ENCODE data around the gene NACC2. TPM values are rescaled to one million over a fixed set of nuclear protein-coding genes. Genes with fewer than 3 reads are reported as not detected.
A peak's percentile ranks its signal among the peaks of the same experiment; 100 is the strongest.
"Not testable (repeated sequence)": the region's sequence is repeated elsewhere in the genome, so short reads cannot be mapped to it uniquely, and the experiment has no call there.

The NACC2 gene
- total and polyA plus RNA-seq, 4 donors, result 22.9 to 53.4 (median 32.1) TPM

GRCh38 chr9:135973277-135974219 lies 121.5 kb downstream of the NACC2 start:
- 67% methylated on average over 18 of the region's 23 CpGs for WGBS (ENCODE audit: insufficient coverage)
- no peaks in the 10 kb centered on the region for H3K36me3 ChIP-seq (ENCODE audit: control insufficient read depth, insufficient read depth, low read length)
- peaks cover 30% of the 10 kb centered on the region for H3K4me1 ChIP-seq (ENCODE audit: control insufficient read depth, insufficient read depth, low read length)
- no peak overlapping the region for H3K27ac ChIP-seq (ENCODE audit: low read depth, low read length)
- H3K27me3 ChIP-seq (ENCODE audit: control insufficient read depth, insufficient read depth, low read length), result no peaks in the 10 kb centered on the region
- no peak for DNase-seq (ENCODE audit: low read depth in 4 of 6, low spot score in 6 of 6)
- H3K9me3 ChIP-seq (ENCODE audit: control insufficient read depth, insufficient read depth, low read length), result no peaks in the 10 kb centered on the region
- no peak overlapping the region for H3K4me3 ChIP-seq (ENCODE audit: low read depth, low read length)

GRCh38 chr9:135971892-135972291 lies 123.2 kb downstream of the NACC2 start:
- 34% methylated on average over 10 of the region's 13 CpGs for WGBS (ENCODE audit: insufficient coverage)
- Histone ChIP-seq H3K27ac (ENCODE audit: low read depth, low read length) (no peak overlapping the region), H3K27me3 (ENCODE audit: control insufficient read depth, insufficient read depth, low read length) (no peaks in the 10 kb centered on the region), H3K9me3 (ENCODE audit: control insufficient read depth, insufficient read depth, low read length) (no peaks in the 10 kb centered on the region), H3K4me1 (ENCODE audit: control insufficient read depth, insufficient read depth, low read length) (peaks cover 35% of the 10 kb centered on the region), H3K4me3 (ENCODE audit: low read depth, low read length) (no peak overlapping the region), H3K36me3 (ENCODE audit: control insufficient read depth, insufficient read depth, low read length) (no peaks in the 10 kb centered on the region)
- DNase-seq (ENCODE audit: low read depth in 4 of 6, low spot score in 6 of 6), result no peak

GRCh38 chr9:135971111-135971766 lies 123.8 kb downstream of the NACC2 start:
- 44% methylated on average over 15 of the region's 18 CpGs for WGBS (ENCODE audit: insufficient coverage)
- Histone ChIP-seq H3K4me1 (ENCODE audit: control insufficient read depth, insufficient read depth, low read length) (peaks cover 31% of the 10 kb centered on the region), H3K27ac (ENCODE audit: low read depth, low read length) (no peak overlapping the region), H3K4me3 (ENCODE audit: low read depth, low read length) (no peak overlapping the region), H3K36me3 (ENCODE audit: control insufficient read depth, insufficient read depth, low read length) (no peaks in the 10 kb centered on the region), H3K9me3 (ENCODE audit: control insufficient read depth, insufficient read depth, low read length) (no peaks in the 10 kb centered on the region), H3K27me3 (ENCODE audit: control insufficient read depth, insufficient read depth, low read length) (no peaks in the 10 kb centered on the region)
- peak in 1 of 6 donors; percentile 29 for DNase-seq (ENCODE audit: low read depth in 4 of 6, low spot score in 6 of 6)

- Histone ChIP-seq H3K4me3 (ENCODE audit: low read depth, low read length) (no peak overlapping the region), H3K36me3 (ENCODE audit: control insufficient read depth, insufficient read depth, low read length) (no peaks in the 10 kb centered on the region), H3K4me1 (ENCODE audit: control insufficient read depth, insufficient read depth, low read length) (peaks cover 31% of the 10 kb centered on the region), H3K9me3 (ENCODE audit: control insufficient read depth, insufficient read depth, low read length) (no peaks in the 10 kb centered on the region), H3K27ac (ENCODE audit: low read depth, low read length) (no peak overlapping the region), H3K27me3 (ENCODE audit: control insufficient read depth, insufficient read depth, low read length) (no peaks in the 10 kb centered on the region)
- DNase-seq (ENCODE audit: low read depth in 4 of 6, low spot score in 6 of 6), result no peak
- WGBS (ENCODE audit: insufficient coverage), result 86% methylated on average over 6 of the region's 9 CpGs
These were observed 124.8 kb downstream of the NACC2 start for GRCh38 chr9:135970128-135970815.

GRCh38 chr9:135969064-135969683 lies 125.9 kb downstream of the NACC2 start:
- 85% methylated on average over 7 of the region's 12 CpGs for WGBS (ENCODE audit: insufficient coverage)
- H3K27ac ChIP-seq (ENCODE audit: low read depth, low read length), result no peak overlapping the region
- DNase-seq (ENCODE audit: low read depth in 4 of 6, low spot score in 6 of 6), result peak in 2 of 6 donors; percentile 26 to 36
- no peaks in the 10 kb centered on the region for H3K36me3 ChIP-seq (ENCODE audit: control insufficient read depth, insufficient read depth, low read length)
- H3K4me3 ChIP-seq (ENCODE audit: low read depth, low read length), result no peak overlapping the region
- H3K27me3 ChIP-seq (ENCODE audit: control insufficient read depth, insufficient read depth, low read length), result no peaks in the 10 kb centered on the region
- peaks cover 31% of the 10 kb centered on the region for H3K4me1 ChIP-seq (ENCODE audit: control insufficient read depth, insufficient read depth, low read length)
- H3K9me3 ChIP-seq (ENCODE audit: control insufficient read depth, insufficient read depth, low read length), result no peaks in the 10 kb centered on the region

GRCh38 chr9:135968601-135969000 lies 126.5 kb downstream of the NACC2 start:
- 53% methylated on average over 6 of the region's 7 CpGs for WGBS (ENCODE audit: insufficient coverage)
- no peak for DNase-seq (ENCODE audit: low read depth in 4 of 6, low spot score in 6 of 6)
- Histone ChIP-seq H3K9me3 (ENCODE audit: control insufficient read depth, insufficient read depth, low read length) (no peaks in the 10 kb centered on the region), H3K4me3 (ENCODE audit: low read depth, low read length) (no peak overlapping the region), H3K4me1 (ENCODE audit: control insufficient read depth, insufficient read depth, low read length) (peaks cover 31% of the 10 kb centered on the region), H3K36me3 (ENCODE audit: control insufficient read depth, insufficient read depth, low read length) (no peaks in the 10 kb centered on the region), H3K27me3 (ENCODE audit: control insufficient read depth, insufficient read depth, low read length) (no peaks in the 10 kb centered on the region), H3K27ac (ENCODE audit: low read depth, low read length) (no peak overlapping the region)

- DNase-seq (ENCODE audit: low read depth in 4 of 6, low spot score in 6 of 6), result no peak
- H3K27ac ChIP-seq (ENCODE audit: low read depth, low read length), result no peak overlapping the region
- WGBS (ENCODE audit: insufficient coverage), result 49% methylated on average over 5 of the region's 5 CpGs
- H3K4me3 ChIP-seq (ENCODE audit: low read depth, low read length), result no peak overlapping the region
- H3K9me3 ChIP-seq (ENCODE audit: control insufficient read depth, insufficient read depth, low read length), result no peaks in the 10 kb centered on the region
- peaks cover 31% of the 10 kb centered on the region for H3K4me1 ChIP-seq (ENCODE audit: control insufficient read depth, insufficient read depth, low read length)
- no peaks in the 10 kb centered on the region for H3K36me3 ChIP-seq (ENCODE audit: control insufficient read depth, insufficient read depth, low read length)
- H3K27me3 ChIP-seq (ENCODE audit: control insufficient read depth, insufficient read depth, low read length), result no peaks in the 10 kb centered on the region
These were observed 127.0 kb downstream of the NACC2 start for GRCh38 chr9:135968083-135968476.

GRCh38 chr9:135966916-135967260 lies 128.2 kb downstream of the NACC2 start:
- 90% methylated on average over 15 of the region's 16 CpGs for WGBS (ENCODE audit: insufficient coverage)
- H3K36me3 ChIP-seq (ENCODE audit: control insufficient read depth, insufficient read depth, low read length); H3K4me3 ChIP-seq (ENCODE audit: low read depth, low read length); DNase-seq (ENCODE audit: low read depth in 4 of 6, low spot score in 6 of 6); H3K27me3 ChIP-seq (ENCODE audit: control insufficient read depth, insufficient read depth, low read length); H3K9me3 ChIP-seq (ENCODE audit: control insufficient read depth, insufficient read depth, low read length); H3K27ac ChIP-seq (ENCODE audit: low read depth, low read length): not testable (repeated sequence)
- H3K4me1 ChIP-seq (ENCODE audit: control insufficient read depth, insufficient read depth, low read length), result peaks cover 31% of the 10 kb centered on the region

GRCh38 chr9:135965124-135965756 lies 129.8 kb downstream of the NACC2 start:
- H3K4me1 ChIP-seq (ENCODE audit: control insufficient read depth, insufficient read depth, low read length), result peaks cover 31% of the 10 kb centered on the region
- 42% methylated on average over 11 of the region's 11 CpGs for WGBS (ENCODE audit: insufficient coverage)
- H3K9me3 ChIP-seq (ENCODE audit: control insufficient read depth, insufficient read depth, low read length), result no peaks in the 10 kb centered on the region

More at GRCh38 chr9:135965124-135965756, 129.8 kb downstream of the NACC2 start:
- H3K27ac ChIP-seq (ENCODE audit: low read depth, low read length), result no peak overlapping the region
- no peaks in the 10 kb centered on the region for H3K36me3 ChIP-seq (ENCODE audit: control insufficient read depth, insufficient read depth, low read length)
- H3K27me3 ChIP-seq (ENCODE audit: control insufficient read depth, insufficient read depth, low read length), result no peaks in the 10 kb centered on the region
- no peak for DNase-seq (ENCODE audit: low read depth in 4 of 6, low spot score in 6 of 6)
- no peak overlapping the region for H3K4me3 ChIP-seq (ENCODE audit: low read depth, low read length)
